ENCODE data around the gene STT3A.

STT3A gene

GRCh38 chr11:125663910-125664309 is 71.3 kb downstream of the STT3A start:
- Histone ChIP-seq H3F3A (ENCODE audit: insufficient read depth) (no peaks in the 10 kb centered on the region), H3K9me2 (replicated peaks; ENCODE audit: insufficient read depth, low read length) (no peaks in the 10 kb centered on the region), H3K9ac (ENCODE audit: low read length) (no peak overlapping the region), H3K36me3 (ENCODE audit: low read length) (no peaks in the 10 kb centered on the region; the same call in 1 of the 2 replicates), H2AFZ (ENCODE audit: low read depth, low read length, severe bottlenecking) (no peak overlapping the region), H3K27ac (ENCODE audit: low read depth, low read length) (no peak overlapping the region), H3K79me2 (ENCODE audit: insufficient read depth, low read length) (no peaks in the 10 kb centered on the region; the same call in 1 of the 2 replicates), H3K4me2 (ENCODE audit: low read depth, low read length, poor library complexity, severe bottlenecking) (no peak overlapping the region), H3K4me3 (ENCODE audit: insufficient read depth, low read length, poor library complexity, severe bottlenecking) (no peak overlapping the region), H3K9me3 (ENCODE audit: insufficient read depth, low read length) (no peaks in the 10 kb centered on the region), H4K20me1 (ENCODE audit: low read depth, low read length) (no peaks in the 10 kb centered on the region), H3K27me3 (ENCODE audit: low read length) (no peaks in the 10 kb centered on the region)
- no peak for TF ChIP-seq CTCF (IDR thresholded peaks at IDR 0.05; ENCODE audit: insufficient read depth, low read length, poor library complexity, severe bottlenecking)
- no peak for TF ChIP-seq EZH2phosphoT487 (conservative IDR thresholded peaks at IDR 0.05; ENCODE audit: low read length)

- Histone ChIP-seq H3K79me2 (ENCODE audit: insufficient read depth, low read length) (no peaks in the 10 kb centered on the region; the same call in 1 of the 2 replicates), H3K4me3 (ENCODE audit: insufficient read depth, low read length, poor library complexity, severe bottlenecking) (no peak overlapping the region), H3K27ac (ENCODE audit: low read depth, low read length) (no peak overlapping the region), H3K9me2 (replicated peaks; ENCODE audit: insufficient read depth, low read length) (no peaks in the 10 kb centered on the region), H3K36me3 (ENCODE audit: low read length) (no peaks in the 10 kb centered on the region; the same call in 1 of the 2 replicates), H3F3A (ENCODE audit: insufficient read depth) (no peaks in the 10 kb centered on the region; the same call in 1 of the 2 replicates), H3K4me2 (ENCODE audit: low read depth, low read length, poor library complexity, severe bottlenecking) (no peak overlapping the region), H4K20me1 (ENCODE audit: low read depth, low read length) (no peaks in the 10 kb centered on the region), H3K27me3 (ENCODE audit: low read length) (no peaks in the 10 kb centered on the region), H3K9ac (ENCODE audit: low read length) (no peak overlapping the region), H2AFZ (ENCODE audit: low read depth, low read length, severe bottlenecking) (no peak overlapping the region), H3K9me3 (ENCODE audit: insufficient read depth, low read length) (no peaks in the 10 kb centered on the region)
- TF ChIP-seq CTCF (IDR thresholded peaks at IDR 0.05; ENCODE audit: insufficient read depth, low read length, poor library complexity, severe bottlenecking) (no peak), EZH2phosphoT487 (conservative IDR thresholded peaks at IDR 0.05; ENCODE audit: low read length) (no peak)
These were observed 74.5 kb downstream of the STT3A start for GRCh38 chr11:125667151-125667550.

- Histone ChIP-seq H3K27me3 (ENCODE audit: low read length) (no peaks in the 10 kb centered on the region), H3K36me3 (ENCODE audit: low read length) (no peaks in the 10 kb centered on the region), H3K9ac (ENCODE audit: low read length) (no peak overlapping the region), H3F3A (ENCODE audit: insufficient read depth) (no peaks in the 10 kb centered on the region; the same call in 1 of the 2 replicates), H2AFZ (ENCODE audit: low read depth, low read length, severe bottlenecking) (no peak overlapping the region), H3K4me2 (ENCODE audit: low read depth, low read length, poor library complexity, severe bottlenecking) (no peak overlapping the region), H3K79me2 (ENCODE audit: insufficient read depth, low read length) (no peaks in the 10 kb centered on the region; the same call in 1 of the 2 replicates), H4K20me1 (ENCODE audit: low read depth, low read length) (no peaks in the 10 kb centered on the region), H3K4me3 (ENCODE audit: insufficient read depth, low read length, poor library complexity, severe bottlenecking) (no peak overlapping the region), H3K9me3 (ENCODE audit: insufficient read depth, low read length) (no peaks in the 10 kb centered on the region), H3K9me2 (replicated peaks; ENCODE audit: insufficient read depth, low read length) (no peaks in the 10 kb centered on the region), H3K27ac (ENCODE audit: low read depth, low read length) (no peak overlapping the region)
- TF ChIP-seq EZH2phosphoT487 (conservative IDR thresholded peaks at IDR 0.05; ENCODE audit: low read length) (no peak), CTCF (IDR thresholded peaks at IDR 0.05; ENCODE audit: insufficient read depth, low read length, poor library complexity, severe bottlenecking) (no peak)
These were observed 77.5 kb downstream of the STT3A start for GRCh38 chr11:125670172-125670571.
